OCI-LY7 (cell line): ENCODE measurements around the gene CEMIP2. TPM values are rescaled to one million over a fixed set of nuclear protein-coding genes. Genes with fewer than 3 reads are reported as not detected.

Experiments
- BruUV-seq: library from RNA; stranded (reverse); fragments of 400-500 nt; replicated peaks from 2 replicates; lab custom pipeline; 2021; lab: Mats Ljungman, UMichigan
- CTCF ChIA-PET: fragments of 300-600 bp; sonication (Branson Sonifier 250); formaldehyde crosslinking; loops from one replicate; lab custom pipeline; 2022; ENCODE audit warnings: antibody characterized with exemption; ENCODE audit not compliant: unreplicated experiment; lab: Charles Lee
- POLR2A ChIA-PET: fragments of 300-600 bp; sonication (Branson Sonifier 250); formaldehyde crosslinking; loops from one replicate; lab custom pipeline; 2022; ENCODE audit warnings: antibody characterized with exemption; lab: Charles Lee
- DNase-seq: peaks from one replicate; pipeline ENCODE4 v3.0.0-alpha.2; 2015; ENCODE audit warnings: low spot score
- H2AFZ ChIP-seq: fragments of 200-600 bp; sonication (generic), shearing (Covaris generic); 2 replicates; pipeline ENCODE4 v1.6.1; 2014; ENCODE audit warnings: mild to moderate bottlenecking, antibody characterized with exemption, low read length, moderate library complexity
- H3K27ac ChIP-seq: fragments of 200-600 bp; sonication (generic); 2 replicates; pipeline ENCODE4 v1.5.1; 2014; ENCODE audit warnings: mixed run types, low read depth, mild to moderate bottlenecking, moderate library complexity, low read length, inconsistent platforms; ENCODE audit not compliant: poor library complexity, severe bottlenecking
- H3K36me3 ChIP-seq: fragments of 200-600 bp; sonication (generic); 2 replicates; pipeline ENCODE4 v1.6.1; 2014; ENCODE audit warnings: mild to moderate bottlenecking, antibody characterized with exemption, low read length, moderate library complexity, mixed read lengths; ENCODE audit not compliant: insufficient read depth
- H3K4me1 ChIP-seq: fragments of 200-600 bp; sonication (generic); 2 replicates; pipeline ENCODE4 v1.5.1; 2014; ENCODE audit warnings: mild to moderate bottlenecking, low read length; ENCODE audit not compliant: insufficient read depth, poor library complexity, severe bottlenecking
- H3K4me2 ChIP-seq: fragments of 200-600 bp; sonication (generic); 2 replicates; pipeline ENCODE4 v1.6.1; 2014; ENCODE audit warnings: mild to moderate bottlenecking, low read length
- H3K4me3 ChIP-seq: fragments of 200-600 bp; sonication (generic); 2 replicates; pipeline ENCODE4 v1.5.1; 2014; ENCODE audit warnings: mild to moderate bottlenecking, low read depth, low read length; ENCODE audit not compliant: poor library complexity, severe bottlenecking
- H3K79me2 ChIP-seq: fragments of 200-600 bp; sonication (generic); 2 replicates; pipeline ENCODE4 v1.6.1; 2016; ENCODE audit warnings: low read depth, mild to moderate bottlenecking, low read length, moderate library complexity, mixed read lengths; ENCODE audit not compliant: insufficient read depth
- H3K9me2 ChIP-seq: fragments of 200-600 bp; sonication (generic); 2 replicates; pipeline ENCODE4 v1.6.1; 2016; ENCODE audit warnings: mild to moderate bottlenecking, low read length, mixed read lengths; ENCODE audit not compliant: insufficient read depth
- H3K9me3 ChIP-seq: fragments of 200-600 bp; sonication (generic); 2 replicates; pipeline ENCODE4 v1.6.1; 2014; ENCODE audit warnings: mild to moderate bottlenecking, mixed run types, low read length, mixed read lengths
- H4K20me1 ChIP-seq: fragments of 200-600 bp; sonication (generic); 2 replicates; pipeline ENCODE4 v1.6.1; 2014; ENCODE audit warnings: mild to moderate bottlenecking, antibody characterized with exemption, low read length, moderate library complexity, mixed read lengths; ENCODE audit not compliant: insufficient read depth
- EZH2phosphoT487 ChIP-seq: fragments of 200-600 bp; sonication (generic); IDR thresholded peaks from 2 replicates; pipeline ENCODE4 v1.6.1; 2018; ENCODE audit warnings: low read depth, borderline replicate concordance, mild to moderate bottlenecking, mixed run types, antibody characterized with exemption, low read length, moderate library complexity, mixed read lengths
- intact Hi-C: fragments of 100-400 bp; cut with micrococcal nuclease; formaldehyde crosslinking; loops from one replicate; pipeline ENCODE4 v1.10.0; 2022; ENCODE audit not compliant: unreplicated experiment
- total RNA-seq, 2 experiments: library from RNA; depleted of rRNA in 1 of 2; stranded (reverse); fragments of >200 nt in 1 of 2; shearing (Covaris generic) in 1 of 2; gene quantifications; 2 replicates each; pipeline ENCODE4 v1.2.3, GENCODE V29; 2014 to 2022
- TF ChIP-seq, protein P1 (sequence below): fragments of 200-600 bp; sonication (generic); conservative IDR thresholded peaks from 2 replicates; pipeline ENCODE4 v1.5.1; 2014; ENCODE audit warnings: mild to moderate bottlenecking, antibody characterized with exemption, low read length, moderate library complexity, mixed read lengths

CEMIP2 gene
- total RNA-seq, 2 experiments from 2014 or later = 1.8 to 4.8 TPM

DNA sequence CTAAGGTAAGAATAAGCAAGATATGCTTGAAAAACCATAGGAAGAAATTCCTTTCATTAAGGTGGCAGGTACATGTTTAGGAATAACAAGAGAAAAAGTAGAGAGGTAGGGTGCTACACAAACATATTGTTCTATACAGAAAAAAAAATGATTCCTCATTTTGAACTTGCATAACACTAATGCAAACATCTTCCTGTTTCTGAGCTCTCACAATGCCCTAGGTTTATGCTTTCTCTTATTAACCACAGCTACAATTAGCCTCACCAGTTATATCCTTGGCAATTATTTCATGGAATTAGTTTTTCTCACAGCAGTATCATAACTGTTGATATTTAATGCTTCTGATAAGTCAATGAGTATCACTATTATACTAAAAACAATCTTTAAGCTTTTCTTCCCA, 20.7 kb downstream of the CEMIP2 start:
- no peak for DNase-seq

DNA sequence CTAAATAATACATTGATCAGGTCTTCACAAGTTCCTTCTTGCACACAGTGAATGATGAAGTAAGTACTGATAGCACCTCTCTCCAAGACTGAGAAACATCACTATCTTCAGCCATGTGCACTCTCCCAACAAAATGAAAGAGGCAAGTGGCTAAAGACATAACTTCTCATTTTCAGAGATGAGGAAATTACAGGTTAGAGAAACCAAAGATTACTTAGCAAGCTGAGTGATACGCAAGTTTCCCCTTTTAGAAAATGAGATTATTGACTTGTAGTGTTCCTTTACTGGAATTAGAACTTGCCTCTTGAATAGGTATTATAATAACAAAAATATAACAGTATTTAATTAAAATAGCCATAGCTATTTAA, 21.6 kb downstream of the CEMIP2 start:
- TF ChIP-seq EZH2phosphoT487 = no peak
- TF ChIP-seq, protein P1, sequence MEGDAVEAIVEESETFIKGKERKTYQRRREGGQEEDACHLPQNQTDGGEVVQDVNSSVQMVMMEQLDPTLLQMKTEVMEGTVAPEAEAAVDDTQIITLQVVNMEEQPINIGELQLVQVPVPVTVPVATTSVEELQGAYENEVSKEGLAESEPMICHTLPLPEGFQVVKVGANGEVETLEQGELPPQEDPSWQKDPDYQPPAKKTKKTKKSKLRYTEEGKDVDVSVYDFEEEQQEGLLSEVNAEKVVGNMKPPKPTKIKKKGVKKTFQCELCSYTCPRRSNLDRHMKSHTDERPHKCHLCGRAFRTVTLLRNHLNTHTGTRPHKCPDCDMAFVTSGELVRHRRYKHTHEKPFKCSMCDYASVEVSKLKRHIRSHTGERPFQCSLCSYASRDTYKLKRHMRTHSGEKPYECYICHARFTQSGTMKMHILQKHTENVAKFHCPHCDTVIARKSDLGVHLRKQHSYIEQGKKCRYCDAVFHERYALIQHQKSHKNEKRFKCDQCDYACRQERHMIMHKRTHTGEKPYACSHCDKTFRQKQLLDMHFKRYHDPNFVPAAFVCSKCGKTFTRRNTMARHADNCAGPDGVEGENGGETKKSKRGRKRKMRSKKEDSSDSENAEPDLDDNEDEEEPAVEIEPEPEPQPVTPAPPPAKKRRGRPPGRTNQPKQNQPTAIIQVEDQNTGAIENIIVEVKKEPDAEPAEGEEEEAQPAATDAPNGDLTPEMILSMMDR = no peak
- BruUV-seq = no TSS peak
- no peaks in the 10 kb centered on the region for H3K79me2 ChIP-seq
- no peak overlapping the region for H3K4me2 ChIP-seq
- DNase-seq = no peak
- no peaks in the 10 kb centered on the region for H3K9me2 ChIP-seq
- ChIA-PET CTCF (no interaction called here), POLR2A (interaction anchor here (0.6 to 0.7 kb wide), 2 partner anchors 48 to 270 kb away, joined by 3 to 9 read pairs; no protein-coding TSS in a partner anchor)
- intact Hi-C loops = no loop called here
- no peaks in the 10 kb centered on the region for H4K20me1 ChIP-seq
- H3K9me3 ChIP-seq = no peaks in the 10 kb centered on the region
- no peaks in the 10 kb centered on the region for H3K4me1 ChIP-seq
- no peak overlapping the region for H3K4me3 ChIP-seq
- H3K36me3 ChIP-seq = no peaks in the 10 kb centered on the region
- no peak overlapping the region for H3K27ac ChIP-seq
- no peak overlapping the region for H2AFZ ChIP-seq

More for the DNA sequence above, 20.7 kb downstream of the CEMIP2 start:
- no peak for TF ChIP-seq EZH2phosphoT487
- TF ChIP-seq, protein P1 = no peak
- Histone ChIP-seq H3K4me1 (no peaks in the 10 kb centered on the region), H4K20me1 (no peaks in the 10 kb centered on the region), H3K9me3 (no peaks in the 10 kb centered on the region), H3K79me2 (no peaks in the 10 kb centered on the region), H3K36me3 (no peaks in the 10 kb centered on the region), H3K27ac (no peak overlapping the region), H3K4me2 (no peak overlapping the region), H2AFZ (no peak overlapping the region), H3K4me3 (no peak overlapping the region), H3K9me2 (no peaks in the 10 kb centered on the region)
- intact Hi-C loops = no loop called here
- CTCF ChIA-PET = no interaction called here
- POLR2A ChIA-PET = interaction anchor here (0.8 to 1.0 kb wide), 2 partner anchors 11 to 17 kb away, joined by 5 read pairs; no protein-coding TSS in a partner anchor
- BruUV-seq = no TSS peak

DNA sequence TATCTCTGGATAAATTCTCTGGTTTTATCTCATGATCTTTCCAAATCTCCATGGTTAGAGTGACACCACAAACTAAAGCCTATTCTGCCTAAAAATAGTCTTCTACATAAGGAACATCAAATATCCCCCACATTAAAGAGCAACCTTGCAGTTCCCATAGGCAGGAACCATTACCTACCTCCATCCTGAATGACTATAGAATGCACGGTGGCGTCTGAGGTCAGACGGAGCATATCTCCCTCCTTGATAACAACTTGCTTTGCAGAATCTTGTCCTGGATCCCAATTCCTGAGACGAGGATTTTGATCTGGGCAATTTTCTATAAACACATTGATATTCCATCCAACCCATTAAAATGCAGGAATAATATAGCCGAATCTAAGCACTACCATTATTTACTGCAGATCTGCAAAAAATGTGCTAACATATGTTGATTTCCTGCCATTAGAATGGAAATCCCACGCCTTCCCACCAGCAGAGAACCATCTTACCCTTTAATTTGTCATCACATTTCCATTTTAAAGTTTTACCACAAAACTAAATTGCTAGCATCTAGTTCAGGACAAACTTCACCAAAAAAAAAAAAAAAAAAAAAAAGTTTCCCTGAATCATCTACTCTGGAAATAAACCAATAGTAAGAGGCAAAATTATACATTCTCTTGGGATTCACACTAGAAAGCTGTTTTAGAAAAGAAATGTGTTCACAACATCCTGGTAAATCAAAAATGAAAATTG, 22.1 kb downstream of the CEMIP2 start:
- Histone ChIP-seq H3K79me2 (no peaks in the 10 kb centered on the region), H3K4me1 (no peaks in the 10 kb centered on the region), H3K4me2 (no peak overlapping the region), H3K36me3 (no peaks in the 10 kb centered on the region), H3K9me3 (no peaks in the 10 kb centered on the region), H4K20me1 (no peaks in the 10 kb centered on the region), H3K27ac (no peak overlapping the region), H2AFZ (no peak overlapping the region), H3K4me3 (no peak overlapping the region), H3K9me2 (no peaks in the 10 kb centered on the region)
- CTCF ChIA-PET = no interaction called here
- no TSS peak for BruUV-seq
- TF ChIP-seq EZH2phosphoT487 = no peak
- TF ChIP-seq, protein P1 = no peak
- intact Hi-C loops = no loop called here
- POLR2A ChIA-PET = interaction anchor here (0.6 to 0.7 kb wide), 2 partner anchors 48 to 270 kb away, joined by 3 to 9 read pairs; no protein-coding TSS in a partner anchor
- no peak for DNase-seq
